IPS-11a (cell line): ENCODE results near the gene FMO4.
"Not testable (repeated sequence)": the region's sequence is repeated elsewhere in the genome, so short reads cannot be mapped to it uniquely, and the experiment has no call there.

Experiments
- H3K4me3 ChIP-seq: one replicate; pipeline ENCODE4 v1.5.1; 2013; ENCODE audit warnings: low read depth, low read length, control low read depth

The FMO4 gene, protein sequence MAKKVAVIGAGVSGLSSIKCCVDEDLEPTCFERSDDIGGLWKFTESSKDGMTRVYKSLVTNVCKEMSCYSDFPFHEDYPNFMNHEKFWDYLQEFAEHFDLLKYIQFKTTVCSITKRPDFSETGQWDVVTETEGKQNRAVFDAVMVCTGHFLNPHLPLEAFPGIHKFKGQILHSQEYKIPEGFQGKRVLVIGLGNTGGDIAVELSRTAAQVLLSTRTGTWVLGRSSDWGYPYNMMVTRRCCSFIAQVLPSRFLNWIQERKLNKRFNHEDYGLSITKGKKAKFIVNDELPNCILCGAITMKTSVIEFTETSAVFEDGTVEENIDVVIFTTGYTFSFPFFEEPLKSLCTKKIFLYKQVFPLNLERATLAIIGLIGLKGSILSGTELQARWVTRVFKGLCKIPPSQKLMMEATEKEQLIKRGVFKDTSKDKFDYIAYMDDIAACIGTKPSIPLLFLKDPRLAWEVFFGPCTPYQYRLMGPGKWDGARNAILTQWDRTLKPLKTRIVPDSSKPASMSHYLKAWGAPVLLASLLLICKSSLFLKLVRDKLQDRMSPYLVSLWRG

DNA sequence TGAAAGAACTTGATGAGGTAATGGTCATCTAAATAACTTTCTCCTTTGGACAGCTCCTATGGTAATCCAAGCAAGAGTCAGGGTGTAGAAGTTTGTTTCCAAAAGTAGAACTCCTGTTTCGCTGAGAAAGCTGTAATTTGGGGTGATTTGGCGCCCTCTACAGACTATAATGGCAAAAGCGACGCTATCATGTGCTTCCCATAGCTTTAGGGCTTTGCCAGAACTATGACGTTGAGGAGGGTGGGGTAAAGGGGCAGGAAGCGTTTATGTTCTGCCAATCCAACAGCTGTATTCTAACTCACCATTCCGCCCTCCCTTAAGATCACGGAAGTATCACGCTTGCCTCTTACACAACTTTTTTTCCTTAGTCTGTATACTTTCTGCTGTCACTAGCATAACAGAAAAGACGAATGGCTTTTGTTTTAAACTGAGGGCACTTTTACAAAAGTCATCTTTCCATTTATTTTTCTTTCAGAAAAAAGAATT, at the start of gene FMO4:
TSS of gene FMO4 (plus strand) at position 349 of the 486 bp plus-strand sequence. CDS start 5,643 bp downstream, outside the sequence.
- no peak within 1 kb of the TSS for H3K4me3 ChIP-seq

DNA sequence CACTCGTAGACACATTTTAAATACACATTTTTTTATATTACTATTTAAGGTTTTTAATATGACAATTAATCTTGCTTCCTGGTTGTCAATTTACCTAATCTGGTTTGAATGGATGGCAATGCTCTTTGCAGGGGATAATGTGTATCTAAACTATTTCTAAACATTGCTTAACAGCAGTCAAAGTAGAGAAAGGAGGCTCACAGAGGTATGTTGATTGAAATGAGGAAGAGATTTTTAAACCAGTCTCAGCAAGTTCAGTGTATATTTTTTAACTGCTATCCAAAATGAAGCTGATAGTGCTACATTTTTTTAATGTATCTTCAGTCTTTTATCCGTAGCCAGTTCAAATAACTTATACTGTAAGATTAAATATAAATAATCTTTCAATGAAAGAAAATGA, 48.3 kb upstream of the FMO4 start:
- no peak overlapping the region for H3K4me3 ChIP-seq

DNA sequence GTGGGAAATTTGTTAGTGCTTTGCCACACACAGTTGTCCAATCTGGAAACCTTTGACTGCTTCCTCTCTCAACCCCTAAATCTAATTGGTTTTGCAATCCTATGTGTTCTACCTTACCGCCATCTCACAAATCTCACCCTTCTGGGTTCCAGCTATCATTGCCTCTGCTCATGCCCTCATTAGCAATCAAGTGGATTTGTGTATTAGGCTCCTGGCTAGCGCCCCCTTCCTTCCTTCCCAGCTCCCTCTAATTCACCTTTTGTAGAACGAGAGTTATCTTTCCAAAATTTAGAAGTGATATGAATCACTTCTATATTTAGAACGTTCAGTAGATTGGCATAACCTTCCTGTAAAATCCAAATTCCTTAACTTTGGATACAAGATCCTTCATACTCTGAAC, 47.1 kb upstream of the FMO4 start:
- no peak overlapping the region for H3K4me3 ChIP-seq

DNA sequence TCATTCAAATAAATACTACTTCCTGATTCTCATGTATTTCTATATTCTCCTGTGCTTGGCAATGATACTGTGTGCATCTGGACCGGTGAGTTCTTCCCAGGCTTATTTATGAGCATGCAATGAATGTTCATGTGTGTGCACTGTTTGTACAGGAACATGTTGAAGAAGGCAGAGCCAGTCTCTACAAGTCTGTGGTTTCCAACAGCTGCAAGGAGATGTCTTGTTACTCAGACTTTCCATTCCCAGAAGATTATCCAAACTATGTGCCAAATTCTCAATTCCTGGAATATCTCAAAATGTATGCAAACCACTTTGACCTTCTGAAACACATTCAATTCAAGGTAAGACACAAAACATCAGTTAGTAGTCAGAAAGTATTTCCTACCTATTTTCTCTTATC, 46.6 kb upstream of the FMO4 start:
- no peak overlapping the region for H3K4me3 ChIP-seq

DNA sequence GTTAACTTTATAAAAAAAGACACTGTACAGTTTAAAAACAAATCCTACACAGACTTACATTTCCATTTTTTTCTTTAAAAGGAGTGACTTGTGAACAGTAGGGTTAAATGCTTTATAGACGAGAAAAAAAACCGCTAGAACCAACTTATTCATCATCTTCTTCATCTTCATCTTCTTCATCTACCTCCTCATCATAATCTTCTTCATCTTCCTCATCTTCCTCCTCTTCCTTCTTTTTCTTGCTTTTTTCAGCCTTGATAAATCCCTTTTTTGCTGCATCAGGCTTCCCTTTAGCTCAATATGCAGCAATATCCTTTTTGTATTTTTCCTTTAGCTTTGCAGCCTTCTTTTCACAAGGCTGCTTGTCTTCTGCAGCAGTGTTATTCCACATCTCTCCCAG, 43.2 kb upstream of the FMO4 start:
- H3K4me3 ChIP-seq = no peak overlapping the region

DNA sequence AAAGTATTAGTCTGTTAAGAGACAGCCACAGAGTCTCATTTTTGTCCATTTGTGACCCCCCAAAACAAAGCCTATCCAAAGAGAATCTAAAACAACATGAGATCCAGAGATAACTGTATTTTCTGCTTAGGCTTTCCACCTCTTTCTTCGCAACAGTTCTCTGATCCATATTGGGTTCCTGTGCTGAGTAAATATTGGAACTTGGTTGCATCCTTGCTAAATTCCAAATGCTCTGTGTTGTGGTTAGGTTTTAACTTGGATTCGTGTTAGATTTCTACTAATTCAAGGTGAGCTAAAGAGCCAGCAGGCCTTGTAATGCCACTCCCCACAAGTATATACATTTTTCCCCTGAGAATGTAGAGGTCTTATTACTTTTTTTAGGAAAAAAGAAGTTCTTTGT, 36.4 kb upstream of the FMO4 start:
- no peak overlapping the region for H3K4me3 ChIP-seq

DNA sequence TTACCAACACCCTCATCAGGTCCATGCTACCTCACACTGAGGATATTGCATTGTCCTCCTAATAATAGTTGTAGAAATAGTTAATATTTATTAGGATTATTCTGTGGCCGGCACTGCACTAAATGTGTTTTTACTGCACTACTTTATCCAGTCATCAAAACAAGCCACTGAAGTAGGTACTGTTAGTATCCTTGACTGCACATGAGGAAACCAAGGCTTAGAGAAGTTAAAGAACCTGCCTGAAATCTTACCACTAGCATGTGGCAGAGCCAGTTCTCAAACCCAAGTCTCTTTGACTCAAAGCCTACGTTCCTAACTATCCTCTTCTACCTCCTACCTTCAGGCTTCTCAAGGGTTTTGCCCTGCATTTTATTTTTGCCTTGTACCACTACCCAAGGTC, 34.7 kb upstream of the FMO4 start:
- no peak overlapping the region for H3K4me3 ChIP-seq

DNA sequence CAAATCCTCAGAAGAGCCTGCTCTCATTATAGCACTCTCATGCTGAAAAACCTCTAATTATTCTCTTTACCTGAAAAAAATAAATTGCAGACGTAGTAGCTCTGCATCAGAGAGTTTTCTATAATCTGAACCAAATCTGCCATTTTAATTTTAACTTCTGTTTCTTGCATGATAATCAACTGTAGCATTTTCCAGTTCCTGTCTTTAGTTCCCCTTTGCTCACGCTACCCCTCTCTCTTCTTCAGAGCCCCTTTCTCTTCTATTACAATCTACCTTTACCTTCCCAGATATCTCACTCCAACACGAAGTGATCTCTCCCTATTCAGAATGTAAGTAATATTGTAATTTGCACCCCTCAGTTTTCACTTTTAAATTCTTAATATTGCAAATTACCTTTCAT, 34.3 kb upstream of the FMO4 start:
- H3K4me3 ChIP-seq = no peak overlapping the region

DNA sequence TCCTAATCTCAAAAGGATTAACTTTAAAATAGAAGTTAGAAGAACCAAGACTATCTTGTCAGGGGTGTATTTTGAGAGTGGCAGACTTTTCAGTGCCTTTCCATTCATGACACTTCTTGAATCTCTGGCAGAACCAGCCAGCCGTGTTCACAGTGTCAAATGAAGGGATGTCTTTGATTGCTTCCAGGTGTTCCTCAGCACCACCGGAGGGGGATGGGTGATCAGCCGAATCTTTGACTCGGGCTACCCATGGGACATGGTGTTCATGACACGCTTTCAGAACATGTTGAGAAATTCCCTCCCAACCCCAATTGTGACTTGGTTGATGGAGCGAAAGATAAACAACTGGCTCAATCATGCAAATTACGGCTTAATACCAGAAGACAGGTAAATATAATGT, 33.4 kb upstream of the FMO4 start:
- no peak overlapping the region for H3K4me3 ChIP-seq

GRCh38 chr1:171286032-171286705, 27.8 kb upstream of the FMO4 start:
- no peak overlapping the region for H3K4me3 ChIP-seq

GRCh38 chr1:171290621-171291020, 23.4 kb upstream of the FMO4 start:
- H3K4me3 ChIP-seq = no peak overlapping the region

GRCh38 chr1:171292799-171293198, 21.2 kb upstream of the FMO4 start:
- H3K4me3 ChIP-seq = no peak overlapping the region

- not testable (repeated sequence) for H3K4me3 ChIP-seq
These were observed 18.6 kb upstream of the FMO4 start for GRCh38 chr1:171295383-171295782.

DNA sequence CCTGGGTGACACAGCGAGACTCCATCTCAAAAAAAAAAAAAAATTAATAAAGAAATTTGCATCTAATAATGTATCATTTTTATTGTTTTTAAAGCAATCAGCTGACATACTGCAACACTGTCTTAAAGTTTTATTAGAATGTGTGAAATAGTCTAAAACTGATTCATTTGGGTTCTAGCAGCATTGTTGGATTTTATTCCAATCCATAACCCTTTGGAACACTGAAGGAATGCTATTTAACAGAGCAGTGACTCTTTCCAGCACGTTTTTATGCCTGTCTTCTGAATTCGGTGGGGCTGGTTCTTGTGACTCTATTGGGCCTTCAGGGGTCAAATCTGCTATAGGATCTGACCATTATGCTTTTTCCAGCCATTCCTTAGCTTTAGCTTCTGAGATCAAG, 18.2 kb upstream of the FMO4 start:
- H3K4me3 ChIP-seq = no peak overlapping the region

GRCh38 chr1:171296897-171297296, 17.1 kb upstream of the FMO4 start:
- H3K4me3 ChIP-seq = no peak overlapping the region

GRCh38 chr1:171298696-171299095, 15.3 kb upstream of the FMO4 start:
- no peak overlapping the region for H3K4me3 ChIP-seq

GRCh38 chr1:171299342-171299741, 14.6 kb upstream of the FMO4 start:
- no peak overlapping the region for H3K4me3 ChIP-seq

DNA sequence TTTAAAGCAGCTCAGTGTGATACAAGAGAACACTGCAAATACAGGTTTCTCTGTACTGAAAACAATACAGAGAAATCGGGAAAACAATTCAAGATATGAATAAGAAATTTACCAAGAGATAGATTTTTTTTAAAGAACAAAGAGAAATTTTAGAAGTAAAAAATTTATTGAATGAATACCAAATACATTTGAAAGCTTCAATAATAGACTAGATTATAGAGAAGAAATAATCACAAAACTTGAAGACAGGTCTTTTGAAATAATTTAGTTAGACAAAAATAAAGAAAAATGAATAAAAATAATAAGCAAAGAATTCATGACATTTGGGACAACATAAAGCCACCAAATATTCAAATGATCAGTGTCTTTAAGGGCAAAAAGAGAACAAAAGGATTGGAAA, 13.6 kb upstream of the FMO4 start:
- H3K4me3 ChIP-seq = no peak overlapping the region

GRCh38 chr1:171310661-171311087, 3.3 kb upstream of the FMO4 start:
- no peak overlapping the region for H3K4me3 ChIP-seq

DNA sequence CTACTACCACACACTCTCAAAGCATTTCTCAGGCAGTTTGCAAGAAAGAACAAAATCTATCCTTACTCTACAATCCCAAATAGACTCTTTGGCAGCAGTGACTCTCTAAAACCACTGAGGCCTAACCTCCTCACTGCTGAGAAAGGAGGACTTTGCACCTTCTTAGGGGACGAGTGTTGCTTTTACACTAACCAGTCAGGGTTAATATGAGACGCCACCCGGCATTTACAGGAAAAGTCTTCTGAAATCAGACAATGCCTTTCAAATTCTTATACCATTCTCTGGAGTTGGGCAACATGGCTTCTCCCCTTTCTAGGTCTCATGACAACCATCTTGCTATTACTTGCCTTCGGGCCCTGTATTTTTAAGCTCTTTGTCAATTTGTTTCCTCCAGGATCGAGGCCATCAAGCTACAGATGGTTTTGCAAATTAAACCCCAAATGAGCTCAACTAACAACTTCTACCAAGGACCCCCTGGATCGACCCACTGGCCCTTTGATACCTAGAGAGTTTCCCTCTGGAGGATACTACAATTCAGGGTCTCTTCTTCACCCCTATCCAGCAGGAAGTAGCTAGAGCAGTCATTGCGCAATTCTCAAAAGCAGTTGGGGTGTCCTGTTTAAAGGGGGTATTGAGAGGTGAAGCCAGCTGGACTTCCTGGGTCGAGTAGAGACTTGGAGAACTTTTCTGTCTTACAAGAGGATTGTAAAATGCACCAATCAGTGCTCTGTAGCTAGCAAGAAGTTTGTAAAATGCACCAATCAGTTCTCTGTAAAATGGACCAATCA, 2.0 kb upstream of the FMO4 start:
- no peak overlapping the region for H3K4me3 ChIP-seq

DNA sequence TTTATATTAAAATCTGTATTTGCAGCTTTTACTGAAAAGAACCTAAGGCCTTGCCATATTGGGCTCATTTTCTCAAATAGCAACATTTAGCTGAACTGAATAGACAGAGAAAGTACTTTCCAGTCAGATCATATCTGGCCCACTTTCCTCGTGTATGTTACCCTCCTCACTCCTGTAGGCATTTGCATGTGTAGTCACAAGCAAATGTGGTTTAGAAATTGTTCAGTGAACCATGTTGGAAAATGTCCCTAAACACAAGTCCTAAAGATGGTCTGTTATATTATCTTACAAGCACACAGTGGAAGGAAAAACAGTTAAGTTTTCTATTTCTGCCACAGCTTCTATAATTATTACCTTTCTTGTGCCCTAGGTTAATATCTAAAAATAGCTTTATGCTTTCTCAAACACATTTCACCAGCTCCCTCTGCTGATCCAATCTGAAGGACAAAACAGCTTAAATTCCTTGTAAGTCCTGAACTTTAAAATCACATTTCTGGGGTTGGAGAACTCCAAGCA, 606 bp upstream of the FMO4 start:
- H3K4me3 ChIP-seq = no peak overlapping the region
